Astrocyte of the cerebellum (primary cell): ENCODE measurements around the gene HIVEP3.

Experiments used
- DNase-seq: peaks from one replicate; pipeline ENCODE4 v3.0.0-alpha.2; 2011; ENCODE audit warnings: low read depth
- H3K4me3 ChIP-seq: 2 replicates; pipeline ENCODE4 v1.5.1; 2011; ENCODE audit warnings: mild to moderate bottlenecking, low read depth, low read length, moderate library complexity
- CTCF ChIP-seq: IDR thresholded peaks from 2 replicates; pipeline ENCODE4 v1.5.1; 2012; ENCODE audit warnings: low read length, low read depth, moderate library complexity, mild to moderate bottlenecking; ENCODE audit errors: missing control alignments
- in situ Hi-C: cut with HindIII; loops from 2 replicates; pipeline ENCODE4 v1.10.0; 2017; ENCODE audit warnings: low sequenced_read_pairs

The HIVEP3 gene

GRCh38 chr1:41546833-41547135 lies 371.9 kb downstream of the HIVEP3 start:
- no peak for TF ChIP-seq CTCF
- in situ Hi-C loops = no loop called here
- H3K4me3 ChIP-seq = no peak overlapping the region
- no peak for DNase-seq

GRCh38 chr1:41545996-41546832 lies 372.5 kb downstream of the HIVEP3 start:
- TF ChIP-seq CTCF = no peak
- in situ Hi-C loops = no loop called here
- DNase-seq = no peak
- H3K4me3 ChIP-seq = no peak overlapping the region

GRCh38 chr1:41542196-41542930 lies 376.4 kb downstream of the HIVEP3 start:
- no peak for DNase-seq
- no peak overlapping the region for H3K4me3 ChIP-seq
- no peak for TF ChIP-seq CTCF
- in situ Hi-C loops = no loop called here

GRCh38 chr1:41541592-41541952 lies 377.1 kb downstream of the HIVEP3 start:
- in situ Hi-C loops = no loop called here
- H3K4me3 ChIP-seq = no peak overlapping the region
- TF ChIP-seq CTCF = no peak
- DNase-seq = no peak

- in situ Hi-C loops = no loop called here
- TF ChIP-seq CTCF = no peak
- DNase-seq = no peak
- H3K4me3 ChIP-seq = no peak overlapping the region
Measured at GRCh38 chr1:41540886-41541591, 377.7 kb downstream of the HIVEP3 start.

- no peak for DNase-seq
- no peak for TF ChIP-seq CTCF
- H3K4me3 ChIP-seq = no peak overlapping the region
- in situ Hi-C loops = no loop called here
Measured at GRCh38 chr1:41539999-41540398, 378.7 kb downstream of the HIVEP3 start.
